Glutamatergic neuron (in vitro differentiated cells): ENCODE results near the gene CCDC188. TPM values are rescaled to one million over a fixed set of nuclear protein-coding genes. Genes with fewer than 3 reads are reported as not detected.

Source experiments
- DNase-seq: peaks from one replicate; pipeline ENCODE4 v3.0.0; 2022
- H3K27ac Mint-ChIP-seq: one replicate; pipeline ENCODE4 v1.8.0; 2020; ENCODE audit warnings: mild to moderate bottlenecking, mixed read lengths, inconsistent platforms; ENCODE audit not compliant: unreplicated experiment
- H3K27me3 Mint-ChIP-seq: one replicate; pipeline ENCODE4 v1.8.0; 2020; ENCODE audit warnings: mild to moderate bottlenecking, moderate library complexity, mixed read lengths, inconsistent platforms; ENCODE audit not compliant: unreplicated experiment
- H3K36me3 Mint-ChIP-seq: one replicate; pipeline ENCODE4 v1.8.0; 2020; ENCODE audit warnings: mild to moderate bottlenecking, mixed read lengths, inconsistent platforms; ENCODE audit not compliant: unreplicated experiment
- H3K4me1 Mint-ChIP-seq: one replicate; pipeline ENCODE4 v1.8.0; 2020; ENCODE audit warnings: mild to moderate bottlenecking, low read depth, mixed read lengths, inconsistent platforms; ENCODE audit not compliant: unreplicated experiment
- H3K4me3 Mint-ChIP-seq: one replicate; pipeline ENCODE4 v1.8.0; 2020; ENCODE audit warnings: mild to moderate bottlenecking, mixed read lengths, inconsistent platforms; ENCODE audit not compliant: unreplicated experiment
- H3K9me3 Mint-ChIP-seq: one replicate; pipeline ENCODE4 v1.8.0; 2020; ENCODE audit warnings: mild to moderate bottlenecking, moderate library complexity, mixed read lengths, inconsistent platforms; ENCODE audit not compliant: unreplicated experiment
- CTCF ChIP-seq: fragments of 200-600 bp; sonication (generic); IDR thresholded peaks from one replicate; pipeline ENCODE4 v1.5.0; 2021; ENCODE audit not compliant: partially characterized antibody, unreplicated experiment
- total RNA-seq: library from RNA; stranded (reverse); fragmentation: NEBNext Ultra II Directional; extraction: Animal tissue kit (Norgen Biotek cat#: 25700); gene quantifications from one replicate; pipeline ENCODE4 v1.2.1, GENCODE V29; 2021; ENCODE audit not compliant: unreplicated experiment

Gene CCDC188
- total RNA-seq, 1 donor from 2014 or later: 0.54 TPM

GRCh38 chr22:20117633-20118299 lies 33.1 kb downstream of the CCDC188 start:
- peaks cover 12% of the 10 kb centered on the region for H3K27me3 Mint-ChIP-seq
- peaks cover 5% of the 10 kb centered on the region for H3K9me3 Mint-ChIP-seq
- H3K27ac Mint-ChIP-seq: peak overlapping the region; percentile 81
- H3K4me3 Mint-ChIP-seq: peak overlapping the region; percentile 91
- TF ChIP-seq CTCF: no peak
- DNase-seq: peak; percentile 34
- H3K36me3 Mint-ChIP-seq: no peaks in the 10 kb centered on the region
- peaks cover 4% of the 10 kb centered on the region for H3K4me1 Mint-ChIP-seq

GRCh38 chr22:20116951-20117632 lies 33.8 kb downstream of the CCDC188 start, which contains the start of gene TRMT2A:
Gene TRMT2A, minus strand, starts transcription at chr22:20117226. Its CDS starts 320 bp downstream, at chr22:20116906.
- peak within 1 kb of the TSS; percentile 91 for H3K4me3 Mint-ChIP-seq
- H3K36me3 Mint-ChIP-seq: no peaks in the 10 kb centered on the region
- H3K9me3 Mint-ChIP-seq: peaks cover 5% of the 10 kb centered on the region

GRCh38 chr22:20116376-20116950 lies 34.4 kb downstream of the CCDC188 start:
- Mint-ChIP-seq H3K27me3 (peaks cover 12% of the 10 kb centered on the region), H3K4me3 (peak overlapping the region; percentile 86), H3K36me3 (no peaks in the 10 kb centered on the region), H3K4me1 (peaks cover 4% of the 10 kb centered on the region), H3K27ac (peak overlapping the region; percentile 89), H3K9me3 (peaks cover 5% of the 10 kb centered on the region)
- no peak for TF ChIP-seq CTCF
- DNase-seq: no peak

More at GRCh38 chr22:20116951-20117632, 33.8 kb downstream of the CCDC188 start, which contains the start of gene TRMT2A:
- Mint-ChIP-seq H3K27ac (peak within 1 kb of the TSS; percentile 89), H3K4me1 (peaks cover 4% of the 10 kb centered on the region), H3K27me3 (peaks cover 12% of the 10 kb centered on the region)
- no peak for TF ChIP-seq CTCF
- DNase-seq: peak; percentile 98

- Mint-ChIP-seq H3K27me3 (peaks cover 17% of the 10 kb centered on the region), H3K4me1 (peaks cover 4% of the 10 kb centered on the region), H3K9me3 (peaks cover 5% of the 10 kb centered on the region), H3K4me3 (peak within 1 kb of the TSS; percentile 86), H3K27ac (peak within 1 kb of the TSS; percentile 89), H3K36me3 (no peaks in the 10 kb centered on the region)
- peak; percentile 14 for DNase-seq
- TF ChIP-seq CTCF: no peak
Observed at GRCh38 chr22:20115691-20116375, 35.0 kb downstream of the CCDC188 start, which contains the start of gene RANBP1. Gene RANBP1, plus strand, starts transcription at chr22:20116104. Its CDS starts 81 bp downstream, at chr22:20116185.
